Ishikawa (cell line): ENCODE measurements around the gene KLF16.

Source experiments
- CEBPB ChIP-seq: IDR thresholded peaks from 2 replicates; pipeline ENCODE4 v1.6.1; 2012
- CREB1 ChIP-seq: IDR thresholded peaks from 2 replicates; pipeline ENCODE4 v1.6.1; 2012; ENCODE audit warnings: low read depth
- EGR1 ChIP-seq: IDR thresholded peaks from 2 replicates; pipeline ENCODE4 v1.6.1; 2012
- EP300 ChIP-seq: IDR thresholded peaks from 2 replicates; pipeline ENCODE4 v1.6.1; 2012; ENCODE audit warnings: borderline replicate concordance
- FOXM1 ChIP-seq: IDR thresholded peaks from 2 replicates; pipeline ENCODE4 v1.6.1; 2012; ENCODE audit warnings: low read depth, borderline replicate concordance
- NFIC ChIP-seq: IDR thresholded peaks from 2 replicates; pipeline ENCODE4 v1.6.1; 2012
- RAD21 ChIP-seq: IDR thresholded peaks from 2 replicates; pipeline ENCODE4 v1.6.1; 2012; ENCODE audit warnings: low read depth
- TAF1 ChIP-seq: IDR thresholded peaks from 2 replicates; pipeline ENCODE4 v1.6.1; 2012; ENCODE audit warnings: low read depth, mild to moderate bottlenecking
- TCF12 ChIP-seq: IDR thresholded peaks from 2 replicates; pipeline ENCODE4 v1.6.1; 2012; ENCODE audit warnings: low read depth
- TEAD4 ChIP-seq: IDR thresholded peaks from 2 replicates; pipeline ENCODE4 v1.6.1; 2012
- YY1 ChIP-seq: IDR thresholded peaks from 2 replicates; pipeline ENCODE4 v1.6.1; 2012; ENCODE audit warnings: low read depth
- ZBTB7A ChIP-seq: IDR thresholded peaks from 2 replicates; pipeline ENCODE4 v1.6.1; 2012; ENCODE audit warnings: low read depth
- TF ChIP-seq, protein P1 (sequence below): IDR thresholded peaks from 2 replicates; pipeline ENCODE4 v1.6.1; 2012
- TF ChIP-seq, protein P2 (sequence below): IDR thresholded peaks from 2 replicates; pipeline ENCODE4 v1.6.1; 2012; ENCODE audit warnings: low read depth, mild to moderate bottlenecking
- TF ChIP-seq, protein P3 (sequence below): IDR thresholded peaks from 2 replicates; pipeline ENCODE4 v1.6.1; 2012

The KLF16 gene

DNA sequence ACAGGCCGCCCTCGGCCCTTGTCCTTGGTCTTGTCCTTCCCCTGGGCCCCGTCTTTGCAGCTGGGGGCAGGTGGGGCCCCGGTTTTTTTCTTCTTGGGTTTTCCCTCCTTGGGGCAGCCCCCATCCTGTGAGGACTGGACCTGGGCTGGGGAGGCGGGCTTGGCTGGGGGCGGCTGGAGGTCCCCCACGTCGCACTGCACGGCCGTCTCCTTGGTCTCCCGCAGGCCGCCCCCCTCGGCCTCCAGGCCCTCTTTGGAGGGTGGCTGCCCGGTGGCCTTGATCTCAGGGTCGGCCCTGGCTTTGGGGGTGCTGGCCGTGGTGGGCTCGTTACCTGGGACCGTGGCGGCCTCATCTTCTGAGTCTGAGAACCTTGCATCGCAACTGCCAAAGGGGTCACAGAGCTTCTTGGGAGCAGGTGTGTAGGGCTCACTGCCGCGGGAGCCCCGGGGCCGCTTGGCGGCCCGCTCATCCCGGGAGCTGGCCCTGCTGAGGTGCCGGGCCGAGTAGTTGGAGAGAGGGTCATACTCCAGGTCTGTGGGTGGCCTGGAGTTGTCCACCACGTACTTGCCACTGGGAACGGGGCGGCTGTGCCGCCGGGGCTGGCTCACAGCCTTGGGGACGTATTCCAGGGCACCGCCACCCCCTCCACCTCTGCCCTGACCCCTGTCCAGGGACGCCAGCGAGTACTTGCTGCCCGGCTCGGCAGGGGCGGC lies 35.7 kb downstream of the KLF16 start:
- TF ChIP-seq NFIC (no peak), CEBPB (no peak), YY1 (no peak), EGR1 (no peak), FOXM1 (no peak), TEAD4 (no peak), RAD21 (no peak), TCF12 (no peak), EP300 (no peak), CREB1 (no peak), TAF1 (no peak), ZBTB7A (no peak)
- TF ChIP-seq, protein P1, sequence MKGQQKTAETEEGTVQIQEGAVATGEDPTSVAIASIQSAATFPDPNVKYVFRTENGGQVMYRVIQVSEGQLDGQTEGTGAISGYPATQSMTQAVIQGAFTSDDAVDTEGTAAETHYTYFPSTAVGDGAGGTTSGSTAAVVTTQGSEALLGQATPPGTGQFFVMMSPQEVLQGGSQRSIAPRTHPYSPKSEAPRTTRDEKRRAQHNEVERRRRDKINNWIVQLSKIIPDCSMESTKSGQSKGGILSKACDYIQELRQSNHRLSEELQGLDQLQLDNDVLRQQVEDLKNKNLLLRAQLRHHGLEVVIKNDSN = no peak
- TF ChIP-seq, protein P2, sequence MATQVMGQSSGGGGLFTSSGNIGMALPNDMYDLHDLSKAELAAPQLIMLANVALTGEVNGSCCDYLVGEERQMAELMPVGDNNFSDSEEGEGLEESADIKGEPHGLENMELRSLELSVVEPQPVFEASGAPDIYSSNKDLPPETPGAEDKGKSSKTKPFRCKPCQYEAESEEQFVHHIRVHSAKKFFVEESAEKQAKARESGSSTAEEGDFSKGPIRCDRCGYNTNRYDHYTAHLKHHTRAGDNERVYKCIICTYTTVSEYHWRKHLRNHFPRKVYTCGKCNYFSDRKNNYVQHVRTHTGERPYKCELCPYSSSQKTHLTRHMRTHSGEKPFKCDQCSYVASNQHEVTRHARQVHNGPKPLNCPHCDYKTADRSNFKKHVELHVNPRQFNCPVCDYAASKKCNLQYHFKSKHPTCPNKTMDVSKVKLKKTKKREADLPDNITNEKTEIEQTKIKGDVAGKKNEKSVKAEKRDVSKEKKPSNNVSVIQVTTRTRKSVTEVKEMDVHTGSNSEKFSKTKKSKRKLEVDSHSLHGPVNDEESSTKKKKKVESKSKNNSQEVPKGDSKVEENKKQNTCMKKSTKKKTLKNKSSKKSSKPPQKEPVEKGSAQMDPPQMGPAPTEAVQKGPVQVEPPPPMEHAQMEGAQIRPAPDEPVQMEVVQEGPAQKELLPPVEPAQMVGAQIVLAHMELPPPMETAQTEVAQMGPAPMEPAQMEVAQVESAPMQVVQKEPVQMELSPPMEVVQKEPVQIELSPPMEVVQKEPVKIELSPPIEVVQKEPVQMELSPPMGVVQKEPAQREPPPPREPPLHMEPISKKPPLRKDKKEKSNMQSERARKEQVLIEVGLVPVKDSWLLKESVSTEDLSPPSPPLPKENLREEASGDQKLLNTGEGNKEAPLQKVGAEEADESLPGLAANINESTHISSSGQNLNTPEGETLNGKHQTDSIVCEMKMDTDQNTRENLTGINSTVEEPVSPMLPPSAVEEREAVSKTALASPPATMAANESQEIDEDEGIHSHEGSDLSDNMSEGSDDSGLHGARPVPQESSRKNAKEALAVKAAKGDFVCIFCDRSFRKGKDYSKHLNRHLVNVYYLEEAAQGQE = no peak
- TF ChIP-seq, protein P3, sequence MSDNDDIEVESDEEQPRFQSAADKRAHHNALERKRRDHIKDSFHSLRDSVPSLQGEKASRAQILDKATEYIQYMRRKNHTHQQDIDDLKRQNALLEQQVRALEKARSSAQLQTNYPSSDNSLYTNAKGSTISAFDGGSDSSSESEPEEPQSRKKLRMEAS = no peak

DNA sequence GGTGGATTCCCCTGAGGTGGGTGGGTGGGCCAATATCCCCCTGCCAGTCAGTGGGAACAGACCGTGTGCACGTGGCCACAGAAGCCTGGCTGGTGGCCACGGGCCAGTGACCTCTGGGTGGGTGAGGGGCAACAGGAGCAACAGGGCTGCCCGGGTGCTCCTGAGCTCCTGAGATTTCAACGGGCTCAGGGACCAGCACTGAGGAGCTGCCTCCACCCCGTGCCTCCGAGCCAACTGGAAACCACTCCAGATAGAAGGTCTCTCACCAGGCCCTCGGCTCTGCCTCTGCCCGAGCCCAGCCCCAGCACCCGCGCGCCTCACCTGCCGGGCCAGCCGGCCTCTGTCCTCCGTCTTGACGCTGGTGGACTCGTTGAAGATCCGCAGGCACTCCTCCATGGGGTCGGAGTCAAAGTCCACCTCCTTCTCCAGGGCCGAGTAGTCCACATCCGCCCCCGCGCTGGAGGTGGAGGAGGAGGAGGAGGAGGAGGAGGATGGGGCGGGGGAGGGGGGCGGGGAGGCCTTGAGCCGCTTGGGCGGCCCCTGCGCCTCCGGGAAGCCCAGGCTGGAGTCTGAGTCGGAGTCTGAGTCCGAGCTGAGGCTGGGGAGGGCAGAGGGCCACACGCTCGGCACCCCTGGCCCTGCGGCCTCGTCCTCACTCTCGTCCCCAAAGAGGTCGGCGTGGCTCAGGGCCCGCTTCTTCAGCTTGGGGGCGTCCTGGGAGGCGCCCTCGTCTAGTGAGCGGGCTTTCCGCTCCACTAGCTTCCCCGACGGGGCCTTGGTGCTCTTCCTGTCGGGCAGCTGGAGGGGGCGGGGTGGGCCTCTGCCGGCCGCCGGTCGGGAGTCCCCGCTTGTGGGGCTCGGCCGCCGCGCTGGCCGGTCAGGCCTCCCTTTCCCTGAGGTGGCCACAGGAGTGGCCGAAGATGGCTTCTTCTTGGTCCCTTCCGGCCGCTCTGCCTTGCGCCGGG lies 36.5 kb downstream of the KLF16 start:
- TF ChIP-seq, protein P2 = no peak
- TF ChIP-seq NFIC (no peak), RAD21 (no peak), TAF1 (no peak), TCF12 (no peak), EGR1 (no peak), ZBTB7A (no peak; the same call in 1 of the 2 replicates), YY1 (no peak), CREB1 (no peak), TEAD4 (no peak), CEBPB (no peak), EP300 (no peak), FOXM1 (no peak)
- TF ChIP-seq, protein P1 = no peak
- TF ChIP-seq, protein P3 = no peak

DNA sequence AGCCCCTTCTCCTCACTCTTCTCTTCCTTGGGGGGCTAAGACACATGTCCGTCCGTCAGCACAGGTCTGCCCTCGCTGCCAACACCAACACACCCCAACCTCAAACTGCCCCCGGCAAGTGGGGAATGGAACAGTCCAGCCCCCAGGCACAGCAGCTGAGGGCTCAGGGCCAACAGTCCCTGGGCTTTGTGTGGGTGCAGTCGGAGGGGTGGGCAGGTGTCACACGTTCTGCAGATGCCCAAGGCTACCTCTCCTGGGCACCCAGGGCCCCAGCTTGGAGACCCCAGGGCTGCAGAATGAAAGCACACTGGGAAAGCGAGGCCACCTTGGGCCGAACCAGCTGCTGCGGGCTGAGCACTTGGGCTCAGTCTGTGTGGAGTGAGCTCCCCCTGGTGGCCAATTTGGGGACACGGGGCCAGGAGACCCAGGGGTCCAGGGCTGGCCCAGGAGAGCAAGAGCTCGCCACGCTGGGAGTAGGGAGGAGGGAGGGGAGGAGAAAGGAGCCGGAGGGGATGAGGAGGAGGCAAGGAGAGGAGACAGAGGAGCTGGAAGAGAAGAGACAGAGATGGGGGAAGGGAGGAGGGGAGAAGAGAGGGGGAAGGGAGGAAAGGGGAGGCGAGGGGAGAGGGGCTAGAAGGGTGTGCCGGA lies 37.3 kb downstream of the KLF16 start:
- TF ChIP-seq FOXM1 = no peak
- TF ChIP-seq, protein P1 = no peak
- peak; percentile 76 for TF ChIP-seq RAD21
- no peak for TF ChIP-seq TCF12
- no peak for TF ChIP-seq NFIC
- peak; percentile 95 for TF ChIP-seq ZBTB7A
- no peak for TF ChIP-seq CEBPB

DNA sequence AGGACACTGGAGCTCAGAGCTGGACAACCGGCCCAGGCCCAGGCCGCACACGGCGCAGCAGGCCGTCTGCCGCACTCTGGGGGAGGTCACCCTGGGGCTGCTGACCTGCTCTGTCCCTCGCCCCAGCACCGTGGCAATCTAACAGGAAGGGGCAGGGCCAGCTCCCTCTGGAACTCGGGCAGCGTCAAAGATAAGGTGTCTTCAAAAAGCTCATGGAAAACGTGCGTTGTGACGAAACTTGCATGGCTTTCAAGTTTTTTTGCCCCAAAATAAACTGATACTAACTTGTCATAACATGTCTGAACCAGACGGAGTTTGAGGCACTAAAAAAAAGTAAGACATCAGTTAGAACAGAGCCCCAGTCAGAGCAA lies 39.1 kb downstream of the KLF16 start:
- TF ChIP-seq RAD21 (no peak), FOXM1 (no peak), CEBPB (no peak)
